GM18511 (cell line): ENCODE data around the gene OAS2.

Source experiments
- ATAC-seq: cut with Tn5 transposase; IDR thresholded peaks from one replicate; pipeline ENCODE4 v1.9.1; 2021; ENCODE audit warnings: mild to moderate bottlenecking, moderate library complexity; ENCODE audit not compliant: unreplicated experiment

OAS2 gene, protein sequence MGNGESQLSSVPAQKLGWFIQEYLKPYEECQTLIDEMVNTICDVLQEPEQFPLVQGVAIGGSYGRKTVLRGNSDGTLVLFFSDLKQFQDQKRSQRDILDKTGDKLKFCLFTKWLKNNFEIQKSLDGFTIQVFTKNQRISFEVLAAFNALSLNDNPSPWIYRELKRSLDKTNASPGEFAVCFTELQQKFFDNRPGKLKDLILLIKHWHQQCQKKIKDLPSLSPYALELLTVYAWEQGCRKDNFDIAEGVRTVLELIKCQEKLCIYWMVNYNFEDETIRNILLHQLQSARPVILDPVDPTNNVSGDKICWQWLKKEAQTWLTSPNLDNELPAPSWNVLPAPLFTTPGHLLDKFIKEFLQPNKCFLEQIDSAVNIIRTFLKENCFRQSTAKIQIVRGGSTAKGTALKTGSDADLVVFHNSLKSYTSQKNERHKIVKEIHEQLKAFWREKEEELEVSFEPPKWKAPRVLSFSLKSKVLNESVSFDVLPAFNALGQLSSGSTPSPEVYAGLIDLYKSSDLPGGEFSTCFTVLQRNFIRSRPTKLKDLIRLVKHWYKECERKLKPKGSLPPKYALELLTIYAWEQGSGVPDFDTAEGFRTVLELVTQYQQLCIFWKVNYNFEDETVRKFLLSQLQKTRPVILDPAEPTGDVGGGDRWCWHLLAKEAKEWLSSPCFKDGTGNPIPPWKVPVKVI

DNA sequence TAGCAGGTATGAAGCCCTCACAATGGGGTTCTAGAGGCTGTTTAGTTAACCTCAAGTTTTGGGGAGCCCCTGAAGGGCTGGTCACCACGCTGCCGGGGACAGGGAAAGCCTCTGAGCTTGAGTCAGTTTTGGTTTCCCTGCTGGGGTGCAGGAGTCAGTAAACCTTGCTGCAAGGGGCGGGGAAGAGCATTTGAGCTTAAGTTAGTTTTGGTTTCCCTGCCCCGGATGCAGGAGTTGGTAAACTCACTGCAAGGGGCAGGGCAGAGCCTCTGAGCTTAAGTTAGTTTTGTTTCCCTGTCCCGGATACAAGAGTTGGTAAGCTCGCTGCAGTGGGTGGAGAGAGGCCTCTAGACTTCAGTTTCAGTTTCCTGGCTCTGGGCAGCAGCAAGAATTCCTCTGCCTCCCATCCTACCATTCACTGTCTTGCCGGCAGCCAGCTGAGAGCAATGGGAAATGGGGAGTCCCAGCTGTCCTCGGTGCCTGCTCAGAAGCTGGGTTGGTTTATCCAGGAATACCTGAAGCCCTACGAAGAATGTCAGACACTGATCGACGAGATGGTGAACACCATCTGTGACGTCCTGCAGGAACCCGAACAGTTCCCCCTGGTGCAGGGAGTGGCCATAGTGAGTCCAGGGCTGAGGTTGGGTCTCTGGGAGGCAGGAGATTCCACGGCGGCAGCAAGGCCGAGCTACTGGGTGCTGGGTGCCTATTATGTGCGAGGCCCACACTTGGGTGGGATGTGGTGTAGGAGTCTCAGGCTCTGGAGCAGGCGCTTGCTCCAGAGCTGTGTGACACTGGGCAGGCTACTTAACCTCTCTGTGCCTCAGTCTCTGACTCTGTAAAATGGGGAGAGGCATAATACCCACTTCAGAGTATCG, at the start of gene OAS2:
TSS of gene OAS2 (plus strand) at position 357 of the 878 bp plus-strand sequence. CDS start at position 447, 90 bp downstream.
- peak; percentile 94 for ATAC-seq

DNA sequence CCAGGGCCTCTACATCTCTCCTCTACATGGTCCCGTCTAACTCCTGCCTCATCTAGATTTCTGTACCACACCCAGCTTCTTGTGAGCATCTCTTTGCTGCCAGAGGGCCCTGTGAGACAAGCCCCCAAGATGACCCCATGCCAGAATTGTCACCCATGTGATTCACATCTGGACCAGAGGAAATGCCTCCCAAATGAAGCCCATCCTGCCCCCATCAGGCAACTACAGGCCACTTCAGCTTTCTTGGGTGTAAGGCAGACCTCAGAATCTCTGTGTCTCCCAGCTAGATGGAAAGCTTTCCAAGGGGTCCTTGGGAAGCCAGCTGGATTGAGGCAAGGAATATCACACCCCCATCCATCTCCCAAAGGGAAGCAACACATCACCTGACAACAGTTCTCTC, 49.3 kb upstream of the OAS2 start:
- no peak for ATAC-seq

DNA sequence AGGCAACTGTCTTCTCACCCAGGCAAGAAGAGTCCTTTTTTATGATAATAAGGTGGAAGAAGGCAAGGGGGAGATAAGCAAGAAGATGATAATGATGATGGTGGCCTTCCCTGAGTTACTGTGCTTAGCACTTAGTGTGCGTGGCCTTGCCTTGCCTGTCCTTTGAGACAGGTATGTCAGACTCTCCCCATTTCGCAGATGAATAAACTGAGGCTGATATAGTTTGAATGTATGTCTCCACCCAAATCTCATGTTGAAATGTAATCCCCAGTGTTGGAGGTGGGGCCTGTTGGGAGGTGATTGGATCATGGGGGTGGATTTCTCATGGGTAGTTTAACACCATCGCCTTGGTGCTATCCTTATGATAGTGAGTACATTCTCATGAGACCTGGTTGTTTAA, 48.6 kb upstream of the OAS2 start:
- no peak for ATAC-seq

DNA sequence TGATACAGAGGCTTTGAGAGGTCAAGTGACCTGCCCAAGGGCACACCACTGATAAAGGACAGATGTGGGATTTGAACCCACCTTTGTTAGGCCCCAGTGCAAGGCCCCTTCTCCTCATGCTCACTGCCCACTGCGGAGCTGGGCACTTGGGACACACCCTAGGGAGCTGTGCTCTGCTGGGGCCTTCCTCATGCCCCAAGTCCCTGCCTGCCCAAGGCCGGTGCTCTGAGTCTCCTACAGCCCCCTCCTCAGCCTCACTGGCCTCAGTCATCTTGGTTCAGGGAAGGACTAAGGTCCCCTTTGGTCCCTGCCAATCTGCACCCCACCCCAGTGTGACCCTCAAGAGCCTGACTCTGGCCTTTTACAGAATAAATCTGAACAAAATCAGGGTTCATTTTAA, 48.0 kb upstream of the OAS2 start:
- ATAC-seq = no peak

DNA sequence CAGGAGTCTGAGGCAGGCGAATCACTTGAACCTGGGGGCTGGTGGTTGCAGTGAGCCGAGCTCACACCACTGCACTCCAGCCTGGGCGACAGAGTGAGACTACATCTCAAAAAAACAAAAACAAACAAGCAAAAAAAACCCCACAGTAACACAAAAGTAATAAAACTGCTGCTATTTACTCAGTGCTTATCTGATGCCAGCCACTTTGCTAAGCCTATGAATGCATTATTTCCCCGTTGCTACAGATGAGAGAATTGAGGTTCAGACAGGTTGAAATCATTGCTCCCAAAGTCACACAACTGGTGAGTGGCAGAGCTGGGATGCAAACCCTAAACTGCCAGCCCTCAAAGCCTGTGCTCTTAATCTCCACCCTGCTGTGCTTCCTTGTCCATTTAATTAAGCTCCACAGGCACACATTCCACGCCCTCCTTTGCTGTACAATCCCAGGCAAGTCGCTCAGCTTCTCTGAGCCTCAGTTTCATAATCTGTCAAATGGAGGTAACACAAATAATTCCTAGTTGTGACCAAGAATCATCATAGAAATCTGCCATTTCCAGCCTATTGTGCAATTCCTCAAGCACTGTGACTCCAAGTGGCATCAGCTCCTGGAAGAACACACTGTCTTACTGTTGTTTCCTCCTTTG, 45.7 kb upstream of the OAS2 start:
- no peak for ATAC-seq

DNA sequence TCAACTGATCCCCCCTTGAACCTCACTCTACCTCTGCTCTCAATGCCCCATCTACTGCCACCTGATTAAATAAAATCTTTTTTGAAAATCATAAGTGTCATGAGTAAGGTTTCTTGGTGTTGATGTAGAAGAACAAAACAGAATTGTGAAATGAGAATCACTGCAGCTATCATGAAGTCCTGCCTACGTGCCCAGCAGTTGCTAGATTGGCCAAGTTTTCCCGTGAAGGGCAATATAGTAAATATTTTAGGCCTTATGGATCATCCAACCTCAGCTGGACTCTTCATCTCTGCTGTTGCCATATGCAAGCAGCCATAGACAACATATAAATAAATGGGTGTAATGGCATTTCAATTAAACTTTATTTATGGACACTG, 45.2 kb upstream of the OAS2 start:
- ATAC-seq = no peak

DNA sequence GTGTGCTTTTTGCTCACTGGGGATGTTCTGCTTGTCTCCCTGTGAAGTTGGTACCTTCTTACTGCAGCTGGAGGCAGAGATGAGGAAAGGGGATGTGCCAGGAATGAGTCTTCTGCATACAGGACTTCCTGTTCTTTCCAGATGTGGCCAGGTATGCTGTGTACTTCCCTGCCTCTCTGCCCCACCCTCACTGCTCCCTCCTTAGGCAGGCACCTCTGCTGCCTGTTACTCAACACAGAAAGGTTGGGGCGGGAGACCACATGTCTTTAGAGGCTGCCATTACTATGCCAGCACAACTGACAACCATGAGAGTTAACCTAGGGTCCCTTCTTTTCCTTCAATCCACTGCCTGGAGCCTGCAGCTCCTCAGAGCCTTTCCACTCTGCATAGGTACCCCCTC, 42.1 kb upstream of the OAS2 start:
- no peak for ATAC-seq

DNA sequence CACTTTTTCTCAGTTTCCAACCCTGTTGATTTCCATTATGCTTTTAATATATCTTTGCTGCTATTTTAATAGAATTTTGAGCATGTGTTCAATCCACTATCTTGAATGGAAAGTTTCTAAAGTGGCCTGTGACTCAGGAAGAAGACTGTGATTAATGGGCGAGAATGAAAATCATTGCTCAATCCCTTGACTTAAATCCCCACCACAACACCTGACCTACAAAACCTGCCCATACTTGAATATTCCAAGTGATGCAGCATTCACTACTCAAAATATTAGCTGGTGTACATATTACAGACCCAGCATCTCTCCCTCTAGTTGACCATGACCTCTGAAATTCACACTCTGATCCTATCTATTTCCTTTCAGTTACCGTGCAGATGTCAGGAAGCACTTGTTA, 41.4 kb upstream of the OAS2 start:
- no peak for ATAC-seq

DNA sequence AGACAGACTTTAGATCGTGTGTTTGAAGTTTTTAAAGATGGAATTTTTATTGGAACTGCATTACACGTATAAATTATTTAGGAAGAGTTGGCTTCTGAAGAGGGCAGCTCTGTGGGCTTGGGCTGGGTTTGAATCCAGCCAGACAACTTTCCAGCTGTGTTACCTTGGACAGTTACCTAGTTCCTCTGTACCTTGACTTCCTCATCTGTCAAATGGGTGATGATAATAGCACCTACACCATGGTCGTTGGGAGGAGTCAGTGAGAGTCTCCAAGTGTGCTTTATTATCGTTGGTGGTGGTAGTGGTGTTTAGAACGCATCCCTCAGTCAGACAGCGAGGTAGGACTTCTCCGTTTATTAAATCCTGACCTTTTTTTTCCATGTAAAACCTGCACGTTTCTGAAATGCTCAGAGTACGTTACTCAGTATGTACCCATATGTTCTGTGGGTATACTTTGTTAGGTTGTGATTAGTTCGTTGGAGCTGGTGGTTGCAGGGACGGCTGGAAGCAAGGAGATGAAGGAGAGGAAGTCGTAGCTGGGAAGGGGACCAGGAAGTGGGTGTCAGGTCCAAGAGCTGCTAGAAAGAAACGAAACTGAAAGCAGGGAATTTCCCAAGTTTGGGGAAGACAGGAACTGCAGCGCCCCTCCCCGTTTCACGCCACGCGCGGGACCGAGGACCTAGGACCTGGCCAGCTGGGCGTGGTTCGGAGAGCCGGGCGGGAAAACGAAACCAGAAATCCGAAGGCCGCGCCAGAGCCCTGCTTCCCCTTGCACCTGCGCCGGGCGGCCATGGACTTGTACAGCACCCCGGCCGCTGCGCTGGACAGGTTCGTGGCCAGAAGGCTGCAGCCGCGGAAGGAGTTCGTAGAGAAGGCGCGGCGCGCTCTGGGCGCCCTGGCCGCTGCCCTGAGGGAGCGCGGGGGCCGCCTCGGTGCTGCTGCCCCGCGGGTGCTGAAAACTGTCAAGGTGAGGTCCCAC, 40.3 kb upstream of the OAS2 start, which contains the start of gene OAS3:
TSS of gene OAS3 (plus strand) at position 734 of the 979 bp plus-strand sequence. CDS start at position 791, 57 bp downstream.
- no peak for ATAC-seq

DNA sequence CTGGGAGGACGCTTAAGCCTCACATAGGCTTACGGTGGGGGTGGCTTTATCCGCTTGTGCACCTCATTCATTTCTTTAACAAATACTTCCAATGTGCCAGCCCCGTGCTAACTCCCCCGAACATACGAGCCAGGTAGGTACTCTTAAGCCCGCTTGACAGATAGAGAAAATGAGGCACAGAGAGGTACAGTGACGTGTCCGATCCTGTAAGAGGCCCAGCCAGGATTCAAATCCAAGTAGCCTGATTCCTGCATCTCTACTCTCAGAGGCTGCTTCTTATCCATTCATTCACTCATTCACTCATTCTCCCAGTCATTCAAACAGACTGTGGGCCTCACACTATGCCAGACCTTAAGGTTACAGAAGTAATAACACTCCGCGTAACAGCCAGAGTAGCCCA, 39.6 kb upstream of the OAS2 start:
- no peak for ATAC-seq

DNA sequence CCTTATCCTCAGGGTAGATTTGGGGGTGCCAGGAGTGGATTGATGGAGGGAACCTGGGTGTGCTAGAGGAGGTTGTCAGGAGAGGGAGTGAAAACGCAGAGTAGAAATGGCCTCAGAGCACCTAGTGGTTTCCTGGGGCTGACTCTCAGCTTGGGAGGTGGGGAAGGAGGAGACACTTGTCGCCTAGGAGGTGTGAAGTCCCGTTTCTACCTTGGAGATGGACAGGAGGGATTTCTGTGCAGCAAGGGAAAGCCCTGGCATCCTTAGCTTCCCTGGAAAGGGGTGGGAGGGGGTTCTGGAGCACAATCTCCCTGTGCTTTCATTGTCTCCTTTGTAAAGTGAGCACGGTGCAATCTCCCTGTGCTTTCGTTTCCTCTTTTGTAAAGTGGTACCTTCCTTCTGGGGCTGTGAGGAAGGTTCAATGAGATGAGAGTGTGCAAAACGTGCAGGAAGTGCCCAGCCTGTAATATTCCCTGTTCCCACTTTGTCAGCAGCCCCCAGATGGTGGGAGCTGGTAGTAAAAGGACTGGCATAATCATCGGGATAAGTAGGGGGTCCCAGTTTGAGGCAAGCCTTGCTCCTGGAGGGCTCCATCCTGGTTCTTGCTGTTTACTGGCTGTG, 38.4 kb upstream of the OAS2 start:
- ATAC-seq = peak; percentile 77

DNA sequence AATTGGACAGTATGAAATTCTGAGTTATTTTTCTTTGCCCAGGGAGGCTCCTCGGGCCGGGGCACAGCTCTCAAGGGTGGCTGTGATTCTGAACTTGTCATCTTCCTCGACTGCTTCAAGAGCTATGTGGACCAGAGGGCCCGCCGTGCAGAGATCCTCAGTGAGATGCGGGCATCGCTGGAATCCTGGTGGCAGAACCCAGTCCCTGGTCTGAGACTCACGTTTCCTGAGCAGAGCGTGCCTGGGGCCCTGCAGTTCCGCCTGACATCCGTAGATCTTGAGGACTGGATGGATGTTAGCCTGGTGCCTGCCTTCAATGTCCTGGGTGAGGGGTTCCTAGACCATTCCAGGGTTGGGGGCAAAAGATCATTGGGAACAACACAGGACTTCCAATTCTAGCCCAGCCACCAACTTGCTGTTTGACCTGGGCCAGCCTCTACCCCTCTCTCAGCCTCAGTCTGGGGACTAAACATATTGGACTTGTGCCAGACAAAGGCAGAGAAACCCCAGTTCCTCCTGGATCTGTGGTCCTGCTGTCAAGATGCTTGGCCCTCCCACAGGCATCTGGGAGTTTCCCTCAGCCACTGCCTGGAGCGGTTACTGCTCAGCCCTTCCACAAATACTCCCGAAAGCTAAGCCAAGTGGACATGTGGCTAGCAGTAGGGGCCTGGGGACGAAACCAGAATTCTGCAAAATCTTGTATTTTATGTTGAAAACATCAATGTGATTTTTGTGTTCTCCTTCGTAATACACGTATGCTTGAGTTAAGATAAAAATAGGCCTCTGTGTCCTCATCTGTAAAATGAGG, 36.6 kb upstream of the OAS2 start:
- no peak for ATAC-seq

DNA sequence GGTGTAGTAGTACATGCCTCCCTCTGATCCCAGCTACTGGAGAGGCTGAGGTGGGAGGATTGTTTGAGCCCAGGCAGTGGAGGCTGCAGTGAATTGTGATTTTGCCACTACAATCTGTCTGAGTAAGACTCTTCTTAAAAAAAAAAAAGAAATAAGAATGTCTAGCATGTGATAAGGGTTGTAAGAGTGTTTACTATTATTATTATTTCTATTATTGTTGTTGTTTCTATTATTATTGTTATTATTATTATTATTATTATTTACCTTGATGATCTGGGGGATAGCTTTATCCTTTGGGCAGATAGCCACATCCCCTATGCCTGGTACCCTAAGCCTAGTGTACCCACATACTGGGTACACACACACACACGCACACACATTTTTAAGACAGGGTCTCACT, 35.7 kb upstream of the OAS2 start:
- ATAC-seq = no peak

DNA sequence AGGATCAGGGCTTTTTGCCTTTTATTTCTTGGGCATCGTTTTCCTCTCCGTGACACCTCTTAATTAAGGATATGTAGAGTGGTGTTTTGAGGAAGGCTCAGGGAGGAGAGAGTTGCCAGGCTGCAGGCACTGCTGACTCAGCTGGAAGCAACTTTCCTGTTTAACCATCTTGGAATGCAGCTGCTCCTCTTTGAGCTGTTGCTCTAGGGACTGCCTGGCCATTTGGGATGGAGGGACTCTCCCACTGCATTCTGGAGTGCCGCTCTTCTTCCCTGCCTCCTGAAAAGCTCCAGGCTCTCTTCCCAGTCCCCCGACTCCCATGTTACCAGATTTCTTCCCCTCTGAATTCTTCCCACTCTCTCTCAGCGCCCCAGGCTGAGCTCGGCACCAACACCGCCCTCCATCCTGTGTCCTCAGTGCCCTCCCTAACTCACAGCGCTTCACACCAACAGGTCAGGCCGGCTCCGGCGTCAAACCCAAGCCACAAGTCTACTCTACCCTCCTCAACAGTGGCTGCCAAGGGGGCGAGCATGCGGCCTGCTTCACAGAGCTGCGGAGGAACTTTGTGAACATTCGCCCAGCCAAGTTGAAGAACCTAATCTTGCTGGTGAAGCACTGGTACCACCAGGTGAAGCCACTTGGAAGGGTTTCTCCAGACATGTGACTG, 34.2 kb upstream of the OAS2 start:
- no peak for ATAC-seq

DNA sequence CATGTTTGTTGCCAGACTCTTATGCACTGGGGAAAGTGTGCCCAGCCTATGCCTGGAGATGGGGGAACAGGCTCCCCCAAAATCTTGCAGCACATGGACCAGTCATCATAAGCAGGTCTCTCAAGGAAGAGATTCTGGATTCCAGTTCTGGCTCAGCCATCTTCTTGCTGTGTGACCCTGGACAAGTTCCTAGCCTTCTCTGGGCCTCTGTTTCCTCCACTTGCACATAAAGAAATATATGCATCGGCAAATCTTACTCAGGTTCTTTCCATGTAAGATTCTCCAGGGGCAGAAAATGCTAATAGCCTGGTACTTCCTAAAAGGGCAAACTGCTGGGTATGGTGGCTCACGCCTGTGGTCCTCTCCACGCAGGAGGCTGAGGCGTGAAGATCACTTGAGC, 32.8 kb upstream of the OAS2 start:
- ATAC-seq = no peak

DNA sequence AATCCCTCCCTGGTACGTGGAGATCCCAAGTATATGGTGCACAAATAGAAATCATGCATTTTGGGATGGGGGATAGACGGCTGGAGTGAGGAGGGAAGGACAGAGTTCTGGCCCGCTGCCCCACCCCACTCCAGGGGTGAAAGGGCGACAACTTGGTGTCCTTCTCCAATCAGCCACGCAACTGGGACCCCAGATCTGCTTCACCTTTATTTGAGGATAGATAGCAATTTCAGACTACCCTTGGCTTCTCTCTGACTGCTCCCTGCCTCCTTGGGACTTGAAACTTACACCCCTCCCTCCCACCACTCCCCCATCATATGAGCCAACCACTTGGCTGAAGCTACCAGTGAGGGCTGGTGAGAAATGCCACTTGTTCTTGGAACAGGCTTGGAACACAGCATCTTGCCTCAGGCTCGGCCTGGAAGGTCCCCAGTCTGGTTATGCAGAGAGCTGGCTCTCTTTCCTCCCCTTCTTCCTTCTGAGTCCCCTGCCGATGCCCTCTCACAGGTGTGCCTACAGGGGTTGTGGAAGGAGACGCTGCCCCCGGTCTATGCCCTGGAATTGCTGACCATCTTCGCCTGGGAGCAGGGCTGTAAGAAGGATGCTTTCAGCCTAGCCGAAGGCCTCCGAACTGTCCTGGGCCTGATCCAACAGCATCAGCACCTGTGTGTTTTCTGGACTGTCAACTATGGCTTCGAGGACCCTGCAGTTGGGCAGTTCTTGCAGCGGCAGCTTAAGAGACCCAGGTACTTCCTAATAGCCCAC, 31.9 kb upstream of the OAS2 start:
- ATAC-seq = no peak

DNA sequence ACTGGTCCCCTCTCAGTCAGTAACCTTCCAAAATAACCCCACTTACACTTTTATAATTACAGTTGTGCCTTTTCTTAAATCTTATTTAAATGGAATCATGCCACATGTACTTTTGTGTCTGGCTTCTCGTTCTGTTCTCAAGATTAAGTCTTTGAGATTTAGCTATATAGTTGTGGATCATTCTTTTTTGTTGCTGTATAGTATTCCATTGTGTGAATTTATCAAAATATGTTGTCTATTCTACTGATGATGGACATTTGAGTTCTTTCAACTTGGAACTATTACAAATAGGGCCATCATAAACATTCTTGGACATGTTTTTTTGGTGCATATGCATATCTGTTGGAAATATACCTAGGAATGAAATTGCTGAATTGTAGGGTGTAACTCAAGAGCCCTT, 31.0 kb upstream of the OAS2 start:
- no peak for ATAC-seq
